Measurements from ENCODE around the gene NOC4L.

DNA sequence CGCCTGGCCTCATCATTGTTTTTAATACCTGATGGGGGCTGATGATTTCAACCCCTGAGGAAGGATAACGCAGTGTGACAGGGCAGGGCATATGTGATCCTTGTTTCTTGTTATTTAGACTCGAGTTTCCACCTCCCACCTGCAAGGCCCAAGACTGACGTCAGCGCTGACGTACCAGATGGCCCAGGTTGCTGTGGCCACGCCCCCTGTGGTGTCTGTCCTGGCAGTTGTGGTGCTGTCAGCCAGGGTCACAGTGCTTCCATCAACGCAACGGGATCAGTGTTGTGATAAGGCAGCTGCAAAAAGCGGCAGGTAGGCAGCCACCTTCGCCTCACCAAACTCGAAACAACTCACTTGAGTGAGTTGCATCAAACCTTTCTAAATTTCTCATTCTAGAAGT, 18.5 kb upstream of the NOC4L start:
- TF ChIP-seq POLR2A (IDR thresholded peaks at IDR 0.05) (no peak), CTCF (IDR thresholded peaks at IDR 0.05) (no peak)
